GM21786 (cell line): ENCODE measurements around the gene KCNJ18.
"Not testable (repeated sequence)": the region's sequence is repeated elsewhere in the genome, so short reads cannot be mapped to it uniquely, and the experiment has no call there.

Experiments used
- ATAC-seq: cut with Tn5 transposase; IDR thresholded peaks from one replicate; pipeline ENCODE4 v1.9.1; 2021; ENCODE audit not compliant: unreplicated experiment

KCNJ18 gene

GRCh38 chr17:21702029-21702428, 9.7 kb downstream of the KCNJ18 start:
- not testable (repeated sequence) for ATAC-seq

GRCh38 chr17:21702521-21702920, 10.2 kb downstream of the KCNJ18 start:
- not testable (repeated sequence) for ATAC-seq

GRCh38 chr17:21702940-21703640, 10.8 kb downstream of the KCNJ18 start:
- not testable (repeated sequence) for ATAC-seq

GRCh38 chr17:21703891-21704872, 11.9 kb downstream of the KCNJ18 start:
- ATAC-seq = not testable (repeated sequence)

GRCh38 chr17:21705021-21705601, 12.8 kb downstream of the KCNJ18 start:
- no peak for ATAC-seq

- not testable (repeated sequence) for ATAC-seq
Observed at GRCh38 chr17:21705746-21706145, 13.4 kb downstream of the KCNJ18 start.

- not testable (repeated sequence) for ATAC-seq
Observed at GRCh38 chr17:21706546-21706945, 14.2 kb downstream of the KCNJ18 start.

GRCh38 chr17:21707131-21707530, 14.8 kb downstream of the KCNJ18 start:
- ATAC-seq = not testable (repeated sequence)

- ATAC-seq = not testable (repeated sequence)
Observed at GRCh38 chr17:21707711-21708611, 15.6 kb downstream of the KCNJ18 start.

GRCh38 chr17:21708612-21709535, 16.6 kb downstream of the KCNJ18 start:
- ATAC-seq = not testable (repeated sequence)

- not testable (repeated sequence) for ATAC-seq
Observed at GRCh38 chr17:21709994-21710393, 17.7 kb downstream of the KCNJ18 start.

- ATAC-seq = not testable (repeated sequence)
Observed at GRCh38 chr17:21710486-21710885, 18.2 kb downstream of the KCNJ18 start.

GRCh38 chr17:21711182-21711581, 18.9 kb downstream of the KCNJ18 start:
- no peak for ATAC-seq

- not testable (repeated sequence) for ATAC-seq
Observed at GRCh38 chr17:21713020-21713419, 20.7 kb downstream of the KCNJ18 start.

- ATAC-seq = not testable (repeated sequence)
Observed at GRCh38 chr17:21713631-21714030, 21.3 kb downstream of the KCNJ18 start.

- not testable (repeated sequence) for ATAC-seq
Observed at GRCh38 chr17:21714676-21715075, 22.4 kb downstream of the KCNJ18 start.

- ATAC-seq = not testable (repeated sequence)
Observed at GRCh38 chr17:21715877-21716276, 23.6 kb downstream of the KCNJ18 start.

GRCh38 chr17:21718971-21719370, 26.6 kb downstream of the KCNJ18 start:
- not testable (repeated sequence) for ATAC-seq
